PC-3 (cell line): ENCODE measurements around the gene AMZ1.

Source experiments
- CTCF ChIP-seq: fragments of 300-600 bp; sonication (generic); conservative IDR thresholded peaks from 2 replicates; pipeline ENCODE4 v1.5.1; 2017; ENCODE audit warnings: antibody characterized with exemption, low read depth, mild to moderate bottlenecking, low read length
- EZH2phosphoT487 ChIP-seq: fragments of 300-600 bp; sonication (generic); IDR thresholded peaks from 2 replicates; pipeline ENCODE4 v1.6.1; 2018; ENCODE audit warnings: mild to moderate bottlenecking, antibody characterized with exemption, low read length, borderline replicate concordance

- TF ChIP-seq CTCF (no peak), EZH2phosphoT487 (no peak)
These were observed 37.4 kb downstream of the AMZ1 start for GRCh38 chr7:2725178-2726105.
